ELR (cell line): ENCODE results near the gene EEF1G.
"Not testable (repeated sequence)": the region's sequence is repeated elsewhere in the genome, so short reads cannot be mapped to it uniquely, and the experiment has no call there.

ENCODE experiments used
- DNase-seq: peaks from one replicate; pipeline ENCODE4 v3.0.0-alpha.2; 2015; ENCODE audit warnings: low read depth

Gene EEF1G

GRCh38 chr11:62573592-62574362, at the start of gene EEF1G:
TSS of gene EEF1G (minus strand) at chr11:62573891. CDS start at chr11:62573842, 49 bp downstream.
- peak; percentile 100 for DNase-seq

GRCh38 chr11:62622476-62623089, 48.9 kb upstream of the EEF1G start:
- no peak for DNase-seq

- DNase-seq, result peak; percentile 98
These were observed 48.1 kb upstream of the EEF1G start, which contains the start of gene B3GAT3 for GRCh38 chr11:62621567-62622470. TSS of gene B3GAT3 (minus strand) at chr11:62621986. CDS start at chr11:62621947, 39 bp downstream.

GRCh38 chr11:62621027-62621566, 47.4 kb upstream of the EEF1G start:
- DNase-seq, result no peak

- DNase-seq, result not testable (repeated sequence)
These were observed 43.3 kb upstream of the EEF1G start for GRCh38 chr11:62616957-62617356.

- no peak for DNase-seq
These were observed 41.8 kb upstream of the EEF1G start for GRCh38 chr11:62615521-62615920.

- peak; percentile 60 for DNase-seq
These were observed 40.6 kb upstream of the EEF1G start for GRCh38 chr11:62614275-62614674.

GRCh38 chr11:62613291-62613778, 39.6 kb upstream of the EEF1G start:
- no peak for DNase-seq

GRCh38 chr11:62612366-62613290, 38.9 kb upstream of the EEF1G start, which contains the start of the genes EML3 and ROM1:
TSS of gene EML3 (minus strand) at chr11:62612775. CDS start at chr11:62612457, 318 bp downstream.
TSS of gene ROM1 (plus strand) at chr11:62613257. CDS start at chr11:62613282, 25 bp downstream.
- peak; percentile 84 for DNase-seq

GRCh38 chr11:62611705-62612365, 38.1 kb upstream of the EEF1G start:
- DNase-seq, result peak; percentile 72

- DNase-seq, result no peak
These were observed 37.4 kb upstream of the EEF1G start for GRCh38 chr11:62610814-62611704.

- no peak for DNase-seq
These were observed 36.7 kb upstream of the EEF1G start for GRCh38 chr11:62610403-62610802.

- no peak for DNase-seq
These were observed 35.1 kb upstream of the EEF1G start for GRCh38 chr11:62608776-62609175.

GRCh38 chr11:62607714-62608113, 34.0 kb upstream of the EEF1G start:
- no peak for DNase-seq

GRCh38 chr11:62605902-62606301, 32.2 kb upstream of the EEF1G start:
- no peak for DNase-seq

GRCh38 chr11:62605467-62605866, 31.8 kb upstream of the EEF1G start:
- DNase-seq, result no peak

- no peak for DNase-seq
These were observed 30.9 kb upstream of the EEF1G start for GRCh38 chr11:62604460-62605120.

GRCh38 chr11:62603776-62604299, 30.1 kb upstream of the EEF1G start:
- DNase-seq, result no peak
